HG02870 (cell line): ENCODE results near the gene IL17C.
"Not testable (repeated sequence)": the region's sequence is repeated elsewhere in the genome, so short reads cannot be mapped to it uniquely, and the experiment has no call there.

Experiments
- ATAC-seq: cut with Tn5 transposase; IDR thresholded peaks from one replicate; pipeline ENCODE4 v1.9.1; 2021; ENCODE audit warnings: mild to moderate bottlenecking, moderate library complexity; ENCODE audit not compliant: unreplicated experiment

Gene IL17C

GRCh38 chr16:88609426-88609825, 28.9 kb upstream of the IL17C start:
- ATAC-seq, result not testable (repeated sequence)

GRCh38 chr16:88610080-88610479, 28.3 kb upstream of the IL17C start:
- ATAC-seq, result no peak

GRCh38 chr16:88610909-88611812, 27.2 kb upstream of the IL17C start:
- no peak for ATAC-seq

- ATAC-seq, result no peak
Measured at GRCh38 chr16:88613293-88613692, 25.1 kb upstream of the IL17C start.

GRCh38 chr16:88613911-88614817, 24.2 kb upstream of the IL17C start:
- ATAC-seq, result no peak

GRCh38 chr16:88614818-88615580, 23.4 kb upstream of the IL17C start:
- no peak for ATAC-seq

- ATAC-seq, result no peak
Measured at GRCh38 chr16:88616320-88616719, 22.1 kb upstream of the IL17C start.

- ATAC-seq, result no peak
Measured at GRCh38 chr16:88616736-88617135, 21.6 kb upstream of the IL17C start.

- ATAC-seq, result no peak
Measured at GRCh38 chr16:88617268-88618031, 20.9 kb upstream of the IL17C start.

- no peak for ATAC-seq
Measured at GRCh38 chr16:88618182-88618955, 20.0 kb upstream of the IL17C start.

GRCh38 chr16:88618956-88619667, 19.3 kb upstream of the IL17C start:
- ATAC-seq, result no peak

GRCh38 chr16:88619859-88620815, 18.2 kb upstream of the IL17C start:
- ATAC-seq, result no peak

GRCh38 chr16:88622125-88622524, 16.2 kb upstream of the IL17C start:
- no peak for ATAC-seq

GRCh38 chr16:88622866-88623265, 15.5 kb upstream of the IL17C start:
- no peak for ATAC-seq

GRCh38 chr16:88623858-88624257, 14.5 kb upstream of the IL17C start:
- no peak for ATAC-seq

GRCh38 chr16:88624481-88624880, 13.9 kb upstream of the IL17C start:
- no peak for ATAC-seq

- ATAC-seq, result no peak
Measured at GRCh38 chr16:88624977-88625576, 13.3 kb upstream of the IL17C start.
